Trophoblast cell (in vitro differentiated cells and primary cell): ENCODE results near the gene SUSD6.
A peak's percentile ranks its signal among the peaks of the same experiment; 100 is the strongest.
"Not testable (repeated sequence)": the region's sequence is repeated elsewhere in the genome, so short reads cannot be mapped to it uniquely, and the experiment has no call there.

Experiments
- DNase-seq, 2 donors: peaks; one replicate each; pipeline ENCODE4 v3.0.0-alpha.2; 2016
- H2AFZ ChIP-seq: 2 replicates; pipeline ENCODE4 v1.6.1; 2013; ENCODE audit warnings: low read length, moderate library complexity, mild to moderate bottlenecking; ENCODE audit not compliant: insufficient read depth, poor library complexity
- H2AK5ac ChIP-seq: 2 replicates; pipeline ENCODE4 v1.6.1; 2013; ENCODE audit warnings: mild to moderate bottlenecking, low read length
- H2BK120ac ChIP-seq: 2 replicates; pipeline ENCODE4 v1.6.1; 2013; ENCODE audit warnings: low read length, mild to moderate bottlenecking, moderate library complexity; ENCODE audit not compliant: insufficient read depth, poor library complexity
- H2BK12ac ChIP-seq: 2 replicates; pipeline ENCODE4 v1.6.1; 2013; ENCODE audit warnings: mild to moderate bottlenecking, low read length, moderate library complexity
- H2BK5ac ChIP-seq: 2 replicates; pipeline ENCODE4 v1.6.1; 2013; ENCODE audit warnings: low read length, low read depth, moderate library complexity, mild to moderate bottlenecking; ENCODE audit not compliant: poor library complexity
- H3K14ac ChIP-seq: 2 replicates; pipeline ENCODE4 v1.6.1; 2013; ENCODE audit warnings: mild to moderate bottlenecking, low read length
- H3K18ac ChIP-seq: 2 replicates; pipeline ENCODE4 v1.6.1; 2013; ENCODE audit warnings: mild to moderate bottlenecking, low read length
- H3K23ac ChIP-seq: 2 replicates; pipeline ENCODE4 v1.6.1; 2013; ENCODE audit warnings: low read length
- H3K27ac ChIP-seq: 2 replicates; pipeline ENCODE4 v1.5.1; 2013; ENCODE audit warnings: low read depth, mild to moderate bottlenecking, inconsistent platforms, low read length, moderate library complexity
- H3K27me3 ChIP-seq: 2 replicates; pipeline ENCODE4 v1.6.1; 2013; ENCODE audit warnings: inconsistent platforms, mild to moderate bottlenecking, low read length, moderate library complexity; ENCODE audit not compliant: insufficient read depth
- H3K36me3 ChIP-seq, 2 experiments: 1 replicate in 1 of 2; 2 replicates in 1 of 2; pipeline ENCODE4 v1.6.1; 2013; ENCODE audit warnings: low read length in 2 of 2, mild to moderate bottlenecking in 2 of 2, moderate library complexity in 1 of 2; ENCODE audit not compliant: insufficient read depth in 2 of 2, control insufficient read depth in 1 of 2
- H3K4ac ChIP-seq: 2 replicates; pipeline ENCODE4 v1.6.1; 2013; ENCODE audit warnings: low read depth, mild to moderate bottlenecking, low read length, moderate library complexity
- H3K4me1 ChIP-seq, 2 experiments: 1 replicate in 1 of 2; 2 replicates in 1 of 2; pipeline ENCODE4 v1.6.1; 2013; ENCODE audit warnings: low read length in 2 of 2, mild to moderate bottlenecking in 2 of 2, moderate library complexity in 1 of 2; ENCODE audit not compliant: insufficient read depth in 2 of 2, control insufficient read depth in 1 of 2
- H3K4me2 ChIP-seq: 2 replicates; pipeline ENCODE4 v1.6.1; 2013; ENCODE audit warnings: inconsistent platforms, mild to moderate bottlenecking, low read length, moderate library complexity
- H3K4me3 ChIP-seq: 2 replicates; pipeline ENCODE4 v1.5.1; 2013; ENCODE audit warnings: mild to moderate bottlenecking, low read depth, low read length, inconsistent platforms
- H3K79me1 ChIP-seq: one replicate; pipeline ENCODE4 v1.6.1; 2013; ENCODE audit warnings: low read length
- H3K79me2 ChIP-seq: 2 replicates; pipeline ENCODE4 v1.6.1; 2013; ENCODE audit warnings: low read length, mild to moderate bottlenecking; ENCODE audit not compliant: control insufficient read depth, insufficient read depth, poor library complexity
- H3K9ac ChIP-seq: 2 replicates; pipeline ENCODE4 v1.6.1; 2013; ENCODE audit warnings: mild to moderate bottlenecking, low read length
- H3K9me3 ChIP-seq: 2 replicates; pipeline ENCODE4 v1.6.1; 2013; ENCODE audit warnings: low read depth, mild to moderate bottlenecking, control low read depth, inconsistent platforms, low read length; ENCODE audit not compliant: insufficient read depth
- H4K12ac ChIP-seq: 2 replicates; pipeline ENCODE4 v1.6.1; 2013; ENCODE audit warnings: low read depth, mild to moderate bottlenecking, low read length, moderate library complexity
- H4K8ac ChIP-seq: 2 replicates; pipeline ENCODE4 v1.6.1; 2013; ENCODE audit warnings: low read depth, mild to moderate bottlenecking, low read length, moderate library complexity
- H4K91ac ChIP-seq: one replicate; pipeline ENCODE4 v1.6.1; 2013; ENCODE audit warnings: low read depth, mild to moderate bottlenecking, low read length, moderate library complexity
- WGBS: extraction: QIAGEN DNeasy Blood & Tissue Kit; methylation state at CpG from one replicate; pipeline ENCODE4 v1.1.7; 2013; ENCODE audit warnings: missing lambda C conversion rate; ENCODE audit not compliant: insufficient read length, insufficient coverage; ENCODE audit errors: extremely low coverage; 5-methylcytosine and 5-hydroxymethylcytosine counted together

Gene SUSD6

DNA sequence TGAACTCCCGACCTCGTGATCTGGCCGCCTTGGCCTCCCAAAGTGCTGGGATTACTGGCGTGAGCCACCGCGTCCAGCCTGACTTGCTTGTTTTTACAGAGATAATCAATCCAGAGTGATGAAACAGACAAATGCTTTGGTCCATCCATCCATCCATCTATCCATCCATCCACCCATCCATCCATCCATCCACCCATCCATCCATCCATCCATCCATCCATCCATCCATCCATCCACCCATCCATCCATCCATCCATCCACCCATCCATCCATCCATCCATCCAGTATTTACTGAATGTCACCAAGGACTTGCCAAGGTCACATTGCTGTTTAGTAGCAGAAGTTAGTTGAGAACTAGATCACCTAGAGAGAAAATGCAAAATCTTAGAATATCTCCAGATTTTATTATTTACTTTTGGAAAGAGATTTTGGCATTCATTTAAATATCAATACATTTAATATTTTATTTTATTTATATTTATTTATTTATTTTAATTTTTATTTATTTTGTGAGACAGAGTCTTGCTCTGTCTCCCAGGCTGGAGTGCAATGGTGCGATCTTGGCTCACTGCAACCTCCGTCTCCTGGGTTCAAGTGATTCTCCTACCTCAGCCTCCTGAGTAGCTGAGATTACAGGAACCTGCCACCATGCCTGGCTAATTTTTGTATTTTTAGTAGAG, 120.7 kb downstream of the SUSD6 start:
- not testable (repeated sequence) for H2BK5ac ChIP-seq, H3K9ac ChIP-seq, H3K79me1 ChIP-seq, H2AK5ac ChIP-seq, H4K12ac ChIP-seq, H3K18ac ChIP-seq, H3K4me3 ChIP-seq, H2BK120ac ChIP-seq, H3K4ac ChIP-seq, H3K4me1 ChIP-seq, H2AFZ ChIP-seq, H4K8ac ChIP-seq, DNase-seq, H3K9me3 ChIP-seq, H3K36me3 ChIP-seq, H3K27ac ChIP-seq, H3K23ac ChIP-seq, H3K14ac ChIP-seq, H3K27me3 ChIP-seq, H3K79me2 ChIP-seq, H3K4me2 ChIP-seq, H2BK12ac ChIP-seq, H4K91ac ChIP-seq
- WGBS, result no CpG with 5 or more reads among the region's 8 CpGs

DNA sequence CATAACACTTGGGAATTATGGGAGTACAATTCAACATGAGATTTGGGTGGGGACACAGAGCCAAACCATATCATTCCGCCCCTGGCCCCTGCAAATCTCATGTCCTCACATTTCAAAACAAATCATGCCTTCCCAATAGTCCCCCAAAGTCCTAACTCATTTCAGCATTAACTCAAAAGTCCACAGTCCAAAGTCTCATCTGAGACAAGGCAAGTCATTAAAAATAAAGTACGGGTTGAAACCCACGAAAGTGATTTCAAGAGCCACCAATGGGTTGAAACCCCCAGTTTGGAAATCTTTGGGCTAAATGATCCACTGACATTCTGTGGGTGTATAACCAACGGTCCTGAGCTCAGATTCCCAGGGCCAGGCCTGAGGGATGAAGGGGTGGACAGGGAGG, 125.0 kb downstream of the SUSD6 start:
- not testable (repeated sequence) for H4K8ac ChIP-seq, H2AK5ac ChIP-seq, H4K91ac ChIP-seq, H3K4me3 ChIP-seq, H3K79me1 ChIP-seq, H3K4me2 ChIP-seq, H3K18ac ChIP-seq, H3K27ac ChIP-seq, H2BK12ac ChIP-seq, H2BK120ac ChIP-seq, DNase-seq, H3K36me3 ChIP-seq, H3K23ac ChIP-seq, H3K79me2 ChIP-seq, H3K9me3 ChIP-seq, H4K12ac ChIP-seq, H3K14ac ChIP-seq, H3K4me1 ChIP-seq, H2AFZ ChIP-seq, H2BK5ac ChIP-seq, H3K4ac ChIP-seq, H3K27me3 ChIP-seq
- WGBS, result no CpG with 5 or more reads among the region's 4 CpGs
- peak overlapping the region; percentile 7 for H3K9ac ChIP-seq

GRCh38 chr14:69741055-69741454, 129.7 kb downstream of the SUSD6 start:
- no peak overlapping the region for H3K27ac ChIP-seq
- H3K27me3 ChIP-seq, result no peaks in the 10 kb centered on the region
- H4K91ac ChIP-seq, result no peak overlapping the region
- no peak overlapping the region for H2AK5ac ChIP-seq
- no peaks in the 10 kb centered on the region for H3K4me1 ChIP-seq
- no peaks in the 10 kb centered on the region for H3K9me3 ChIP-seq
- H2AFZ ChIP-seq, result no peak overlapping the region
- H3K23ac ChIP-seq, result no peak overlapping the region
- no peak overlapping the region for H3K4me3 ChIP-seq
- DNase-seq, result peak; percentile 58 to 74
- H3K4me2 ChIP-seq, result no peak overlapping the region
- H3K14ac ChIP-seq, result no peak overlapping the region
- no peaks in the 10 kb centered on the region for H3K79me1 ChIP-seq
- no peak overlapping the region for H3K9ac ChIP-seq
- peaks cover 0 to 2% of the 10 kb centered on the region in 2 experiments for H3K36me3 ChIP-seq
- no peak overlapping the region for H2BK5ac ChIP-seq
- H4K8ac ChIP-seq, result no peak overlapping the region
- no CpG with 5 or more reads among the region's 1 CpG for WGBS
- H4K12ac ChIP-seq, result no peak overlapping the region
- no peak overlapping the region for H3K18ac ChIP-seq
- no peak overlapping the region for H2BK12ac ChIP-seq
- no peak overlapping the region for H3K4ac ChIP-seq
- no peak overlapping the region for H2BK120ac ChIP-seq
- no peaks in the 10 kb centered on the region for H3K79me2 ChIP-seq

- no CpG with 5 or more reads among the region's 1 CpG for WGBS
- Histone ChIP-seq H3K4me1 (no peaks in the 10 kb centered on the region), H2BK5ac (no peak overlapping the region), H3K4ac (no peak overlapping the region), H3K27ac (no peak overlapping the region), H4K12ac (no peak overlapping the region), H3K14ac (no peak overlapping the region), H3K27me3 (no peaks in the 10 kb centered on the region), H3K4me3 (no peak overlapping the region), H2AK5ac (no peak overlapping the region), H3K9ac (no peak overlapping the region), H3K4me2 (no peak overlapping the region), H4K8ac (no peak overlapping the region), H4K91ac (no peak overlapping the region), H3K36me3 (no peaks in the 10 kb centered on the region), H3K23ac (no peak overlapping the region), H2BK12ac (no peak overlapping the region), H3K18ac (no peak overlapping the region), H3K79me1 (no peaks in the 10 kb centered on the region), H2AFZ (no peak overlapping the region), H2BK120ac (no peak overlapping the region), H3K9me3 (no peaks in the 10 kb centered on the region), H3K79me2 (no peaks in the 10 kb centered on the region)
- DNase-seq, result no peak
Observed at GRCh38 chr14:69749956-69750355, 138.6 kb downstream of the SUSD6 start.
